ENCODE results near the gene ZAR1L.

- TF ChIP-seq, protein P1, sequence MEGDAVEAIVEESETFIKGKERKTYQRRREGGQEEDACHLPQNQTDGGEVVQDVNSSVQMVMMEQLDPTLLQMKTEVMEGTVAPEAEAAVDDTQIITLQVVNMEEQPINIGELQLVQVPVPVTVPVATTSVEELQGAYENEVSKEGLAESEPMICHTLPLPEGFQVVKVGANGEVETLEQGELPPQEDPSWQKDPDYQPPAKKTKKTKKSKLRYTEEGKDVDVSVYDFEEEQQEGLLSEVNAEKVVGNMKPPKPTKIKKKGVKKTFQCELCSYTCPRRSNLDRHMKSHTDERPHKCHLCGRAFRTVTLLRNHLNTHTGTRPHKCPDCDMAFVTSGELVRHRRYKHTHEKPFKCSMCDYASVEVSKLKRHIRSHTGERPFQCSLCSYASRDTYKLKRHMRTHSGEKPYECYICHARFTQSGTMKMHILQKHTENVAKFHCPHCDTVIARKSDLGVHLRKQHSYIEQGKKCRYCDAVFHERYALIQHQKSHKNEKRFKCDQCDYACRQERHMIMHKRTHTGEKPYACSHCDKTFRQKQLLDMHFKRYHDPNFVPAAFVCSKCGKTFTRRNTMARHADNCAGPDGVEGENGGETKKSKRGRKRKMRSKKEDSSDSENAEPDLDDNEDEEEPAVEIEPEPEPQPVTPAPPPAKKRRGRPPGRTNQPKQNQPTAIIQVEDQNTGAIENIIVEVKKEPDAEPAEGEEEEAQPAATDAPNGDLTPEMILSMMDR (tag by site-specific recombination; IDR thresholded peaks at IDR 0.05), result no peak
- TF ChIP-seq ZNF426 (tag by site-specific recombination; IDR thresholded peaks at IDR 0.05) (no peak), ZNF555 (tag by site-specific recombination; conservative IDR thresholded peaks at IDR 0.05) (no peak), ZBTB11 (tag by site-specific recombination; conservative IDR thresholded peaks at IDR 0.05; ENCODE audit: low read depth) (no peak), REST (tag by site-specific recombination; IDR thresholded peaks at IDR 0.05) (no peak), ZBTB49 (tag by site-specific recombination; IDR thresholded peaks at IDR 0.05; ENCODE audit: low read depth) (no peak), ZNF132 (tag by site-specific recombination; IDR thresholded peaks at IDR 0.05; ENCODE audit: borderline replicate concordance) (no peak), ZNF561 (tag by site-specific recombination; IDR thresholded peaks at IDR 0.05; ENCODE audit: borderline replicate concordance) (no peak), KLF1 (tag by site-specific recombination; IDR thresholded peaks at IDR 0.05) (no peak)
Measured at GRCh38 chr13:32299893-32300292, 15.3 kb downstream of the ZAR1L start.

Measured in HEK293 (cell line).